Measurements from ENCODE around the gene ZDHHC18.
"Not testable (repeated sequence)": the region's sequence is repeated elsewhere in the genome, so short reads cannot be mapped to it uniquely, and the experiment has no call there.

The ZDHHC18 gene

DNA sequence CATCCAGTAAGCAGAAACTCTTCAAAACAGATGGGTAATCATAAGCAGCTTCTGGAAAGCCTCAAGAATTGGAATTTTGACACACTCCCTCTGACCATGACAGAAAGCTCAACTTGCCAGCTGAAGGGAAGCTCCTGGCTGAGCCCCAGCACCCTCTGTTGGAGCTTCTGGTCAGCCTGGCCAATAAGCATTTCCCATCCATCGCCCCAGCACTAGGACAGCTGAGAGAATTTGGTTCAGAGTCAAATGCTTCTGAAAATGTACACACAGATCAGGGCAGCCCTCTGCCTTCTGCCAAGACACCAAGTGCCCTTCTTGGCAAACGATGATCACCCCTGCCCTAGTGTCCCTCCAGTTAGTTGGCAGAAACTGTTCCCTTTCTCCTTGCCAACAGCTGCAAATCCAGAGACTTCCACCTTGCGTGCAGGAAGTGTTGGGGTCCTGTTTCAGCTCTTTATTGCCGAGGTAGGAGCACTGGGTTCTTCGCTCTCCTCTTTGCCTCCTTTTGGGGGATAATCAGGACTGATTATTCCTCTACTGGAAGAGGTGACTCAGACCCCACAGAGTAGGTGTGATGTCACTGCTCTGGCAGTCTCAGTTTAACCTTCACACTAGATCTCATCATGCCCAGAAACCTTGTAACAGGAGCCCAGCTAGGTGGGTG is 26.9 kb upstream of the ZDHHC18 start:
- TF ChIP-seq POLR2AphosphoS5 (IDR thresholded peaks at IDR 0.05; ENCODE audit: borderline replicate concordance, low read depth, low read length) (no peak), EZH2 (IDR thresholded peaks at IDR 0.05) (no peak), FOXP2 (optimal IDR thresholded peaks at IDR 0.05; ENCODE audit: control extremely low read depth, extremely low read length, insufficient read depth) (no peak)
- Histone ChIP-seq H3K27ac (no peak overlapping the region), H3K9ac (ENCODE audit: insufficient read length) (no peak overlapping the region), H3K4me3 (no peak overlapping the region), H3K9me3 (ENCODE audit: low read depth, low read length) (no peaks in the 10 kb centered on the region), H3K36me3 (ENCODE audit: insufficient read depth, low read length) (no peaks in the 10 kb centered on the region)
- no peak for DNase-seq (ENCODE audit: low read depth, low spot score)

DNA sequence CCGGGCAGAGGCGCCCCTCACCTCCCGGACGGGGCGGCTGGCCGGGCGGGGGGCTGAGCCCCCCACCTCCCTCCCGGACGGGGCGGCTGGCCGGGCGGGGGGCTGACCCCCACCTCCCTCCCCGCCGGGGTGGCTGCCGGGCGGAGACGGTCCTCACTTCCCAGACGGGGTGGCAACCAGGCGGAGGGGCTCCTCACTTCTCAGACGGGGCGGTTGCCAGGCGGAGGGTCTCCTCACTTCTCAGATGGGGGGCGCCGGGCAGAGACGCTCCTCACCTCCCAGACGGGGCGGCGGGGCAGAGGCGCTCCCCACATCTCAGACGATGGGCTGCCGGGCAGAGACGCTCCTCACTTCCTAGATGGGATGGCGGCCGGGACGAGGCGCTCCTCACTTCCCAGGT is 22.6 kb upstream of the ZDHHC18 start:
- H3K27ac ChIP-seq; DNase-seq (ENCODE audit: low read depth, low spot score); H3K4me3 ChIP-seq; H3K9ac ChIP-seq (ENCODE audit: insufficient read length); H3K9me3 ChIP-seq (ENCODE audit: low read depth, low read length); H3K36me3 ChIP-seq (ENCODE audit: insufficient read depth, low read length): not testable (repeated sequence)

DNA sequence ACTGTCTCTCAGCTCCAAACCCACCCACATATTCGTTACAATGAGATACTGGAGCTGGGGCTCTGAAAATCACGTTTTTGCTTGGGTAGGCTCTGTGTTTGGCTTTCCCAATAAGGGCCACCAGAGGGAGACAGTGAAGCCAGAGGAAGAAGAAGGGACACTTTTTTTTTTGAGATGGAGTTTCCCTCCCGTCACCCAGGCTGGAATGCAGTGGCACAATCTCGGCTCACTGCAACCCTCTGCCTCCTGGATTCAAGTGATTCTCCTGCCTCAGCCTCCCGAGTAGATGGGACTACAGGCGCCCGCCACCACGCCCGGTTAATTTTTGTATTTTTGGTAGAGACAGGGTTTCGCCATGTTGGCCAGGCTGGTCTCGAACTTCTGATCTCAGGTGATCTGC is 16.4 kb upstream of the ZDHHC18 start:
- H3K9ac ChIP-seq (ENCODE audit: insufficient read length); H3K9me3 ChIP-seq (ENCODE audit: low read depth, low read length); H3K36me3 ChIP-seq (ENCODE audit: insufficient read depth, low read length); H3K27ac ChIP-seq; H3K4me3 ChIP-seq; DNase-seq (ENCODE audit: low read depth, low spot score): not testable (repeated sequence)

- no peak overlapping the region for H3K27ac ChIP-seq
- no peak overlapping the region for H3K4me3 ChIP-seq
- DNase-seq (ENCODE audit: low read depth, low spot score), result no peak
Measured at GRCh38 chr1:26811057-26811456, 15.4 kb upstream of the ZDHHC18 start.

GRCh38 chr1:26811708-26812107 is 14.8 kb upstream of the ZDHHC18 start:
- no peak overlapping the region for H3K27ac ChIP-seq
- TF ChIP-seq EZH2 (IDR thresholded peaks at IDR 0.05), result no peak
- no peak for TF ChIP-seq FOXP2 (optimal IDR thresholded peaks at IDR 0.05; ENCODE audit: control extremely low read depth, extremely low read length, insufficient read depth)
- TF ChIP-seq POLR2AphosphoS5 (IDR thresholded peaks at IDR 0.05; ENCODE audit: borderline replicate concordance, low read depth, low read length), result no peak
- no peak for DNase-seq (ENCODE audit: low read depth, low spot score)
- no peaks in the 10 kb centered on the region for H3K9me3 ChIP-seq (ENCODE audit: low read depth, low read length)
- no peak overlapping the region for H3K9ac ChIP-seq (ENCODE audit: insufficient read length)
- H3K36me3 ChIP-seq (ENCODE audit: insufficient read depth, low read length), result no peaks in the 10 kb centered on the region
- no peak overlapping the region for H3K4me3 ChIP-seq

More at GRCh38 chr1:26811057-26811456, 15.4 kb upstream of the ZDHHC18 start:
- H3K9me3 ChIP-seq (ENCODE audit: low read depth, low read length), result no peaks in the 10 kb centered on the region
- TF ChIP-seq POLR2AphosphoS5 (IDR thresholded peaks at IDR 0.05; ENCODE audit: borderline replicate concordance, low read depth, low read length), result no peak
- no peak for TF ChIP-seq EZH2 (IDR thresholded peaks at IDR 0.05)
- no peak for TF ChIP-seq FOXP2 (optimal IDR thresholded peaks at IDR 0.05; ENCODE audit: control extremely low read depth, extremely low read length, insufficient read depth)
- H3K9ac ChIP-seq (ENCODE audit: insufficient read length), result no peak overlapping the region
- H3K36me3 ChIP-seq (ENCODE audit: insufficient read depth, low read length), result no peaks in the 10 kb centered on the region

- DNase-seq (ENCODE audit: low read depth, low spot score), result no peak
- TF ChIP-seq POLR2AphosphoS5 (IDR thresholded peaks at IDR 0.05; ENCODE audit: borderline replicate concordance, low read depth, low read length) (no peak), FOXP2 (optimal IDR thresholded peaks at IDR 0.05; ENCODE audit: control extremely low read depth, extremely low read length, insufficient read depth) (no peak), EZH2 (IDR thresholded peaks at IDR 0.05) (no peak)
- Histone ChIP-seq H3K9ac (ENCODE audit: insufficient read length) (no peak overlapping the region), H3K27ac (no peak overlapping the region), H3K4me3 (no peak overlapping the region), H3K9me3 (ENCODE audit: low read depth, low read length) (no peaks in the 10 kb centered on the region), H3K36me3 (ENCODE audit: insufficient read depth, low read length) (no peaks in the 10 kb centered on the region)
Measured at GRCh38 chr1:26814377-26814776, 12.1 kb upstream of the ZDHHC18 start.

GRCh38 chr1:26814893-26815292 is 11.6 kb upstream of the ZDHHC18 start:
- no peaks in the 10 kb centered on the region for H3K9me3 ChIP-seq (ENCODE audit: low read depth, low read length)
- no peaks in the 10 kb centered on the region for H3K36me3 ChIP-seq (ENCODE audit: insufficient read depth, low read length)
- H3K27ac ChIP-seq, result no peak overlapping the region
- H3K4me3 ChIP-seq, result no peak overlapping the region
- no peak overlapping the region for H3K9ac ChIP-seq (ENCODE audit: insufficient read length)
- DNase-seq (ENCODE audit: low read depth, low spot score), result no peak
- TF ChIP-seq EZH2 (IDR thresholded peaks at IDR 0.05) (no peak), FOXP2 (optimal IDR thresholded peaks at IDR 0.05; ENCODE audit: control extremely low read depth, extremely low read length, insufficient read depth) (no peak), POLR2AphosphoS5 (IDR thresholded peaks at IDR 0.05; ENCODE audit: borderline replicate concordance, low read depth, low read length) (no peak)

DNA sequence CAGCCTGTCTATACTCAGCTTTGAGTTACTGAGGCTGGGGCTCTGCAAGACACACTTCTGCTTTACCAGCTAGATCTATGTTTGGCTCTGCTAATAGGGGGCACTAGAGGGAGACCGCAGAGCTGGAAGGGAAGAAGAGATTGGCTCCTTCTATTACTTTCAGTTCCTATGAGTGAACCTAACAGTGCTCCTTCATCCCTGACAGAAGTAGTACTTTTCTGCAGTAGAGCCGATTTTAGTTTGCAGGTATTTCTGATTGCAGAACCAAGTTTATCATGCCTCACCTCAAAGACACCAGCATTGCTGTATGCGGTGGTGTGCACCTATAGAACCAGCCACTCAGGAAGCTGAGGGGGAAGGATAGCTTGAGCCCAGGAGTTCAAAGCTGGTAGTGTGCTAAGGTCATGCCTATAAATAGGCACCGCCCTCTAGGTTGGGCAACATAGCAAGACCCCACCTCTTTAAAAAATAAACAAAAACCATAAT is 5.7 kb upstream of the ZDHHC18 start:
- H3K36me3 ChIP-seq (ENCODE audit: insufficient read depth, low read length), result no peaks in the 10 kb centered on the region
- H3K4me3 ChIP-seq, result no peak overlapping the region
- H3K9ac ChIP-seq (ENCODE audit: insufficient read length), result no peak overlapping the region
- no peaks in the 10 kb centered on the region for H3K9me3 ChIP-seq (ENCODE audit: low read depth, low read length)
- H3K27ac ChIP-seq, result no peak overlapping the region
- no peak for DNase-seq (ENCODE audit: low read depth, low spot score)
- TF ChIP-seq FOXP2 (optimal IDR thresholded peaks at IDR 0.05; ENCODE audit: control extremely low read depth, extremely low read length, insufficient read depth), result no peak

GRCh38 chr1:26822737-26823395 is 3.6 kb upstream of the ZDHHC18 start:
- Histone ChIP-seq H3K9me3 (ENCODE audit: low read depth, low read length) (no peaks in the 10 kb centered on the region), H3K4me3 (no peak overlapping the region), H3K9ac (ENCODE audit: insufficient read length) (no peak overlapping the region), H3K27ac (no peak overlapping the region), H3K36me3 (ENCODE audit: insufficient read depth, low read length) (no peaks in the 10 kb centered on the region)
- TF ChIP-seq FOXP2 (optimal IDR thresholded peaks at IDR 0.05; ENCODE audit: control extremely low read depth, extremely low read length, insufficient read depth) (no peak), POLR2AphosphoS5 (IDR thresholded peaks at IDR 0.05; ENCODE audit: borderline replicate concordance, low read depth, low read length) (no peak), EZH2 (IDR thresholded peaks at IDR 0.05) (no peak)
- no peak for DNase-seq (ENCODE audit: low read depth, low spot score)
